Osteocyte (in vitro differentiated cells): Measurements from ENCODE around the gene KCNAB2. TPM values are rescaled to one million over a fixed set of nuclear protein-coding genes. Genes with fewer than 3 reads are reported as not detected.

ENCODE experiments used
- DNase-seq: peaks from one replicate; pipeline ENCODE4 v3.0.0; 2021; ENCODE audit warnings: mixed read lengths; ENCODE audit not compliant: unreplicated experiment; ENCODE audit errors: extremely low spot score
- H3K27ac Mint-ChIP-seq: one replicate; pipeline ENCODE4 v1.8.0; 2021; ENCODE audit warnings: mild to moderate bottlenecking, mixed read lengths; ENCODE audit not compliant: unreplicated experiment
- H3K27me3 Mint-ChIP-seq: one replicate; pipeline ENCODE4 v1.8.0; 2021; ENCODE audit warnings: mixed read lengths; ENCODE audit not compliant: unreplicated experiment
- H3K36me3 Mint-ChIP-seq: one replicate; pipeline ENCODE4 v1.8.0; 2021; ENCODE audit warnings: mixed read lengths; ENCODE audit not compliant: unreplicated experiment
- H3K4me1 Mint-ChIP-seq: one replicate; pipeline ENCODE4 v1.8.0; 2021; ENCODE audit warnings: mixed read lengths; ENCODE audit not compliant: unreplicated experiment
- H3K4me3 Mint-ChIP-seq: one replicate; pipeline ENCODE4 v1.8.0; 2021; ENCODE audit warnings: mild to moderate bottlenecking, moderate library complexity, mixed read lengths; ENCODE audit not compliant: unreplicated experiment
- H3K9me3 Mint-ChIP-seq: one replicate; pipeline ENCODE4 v1.8.0; 2021; ENCODE audit warnings: mixed read lengths; ENCODE audit not compliant: unreplicated experiment
- CTCF ChIP-seq: fragments of 200-600 bp; sonication (generic); IDR thresholded peaks from 2 replicates; pipeline ENCODE4 v1.5.0; 2021; ENCODE audit warnings: antibody characterized with exemption, mild to moderate bottlenecking, moderate library complexity
- total RNA-seq: library from RNA; stranded (reverse); gene quantifications from 2 replicates; pipeline ENCODE4 v1.2.1, GENCODE V29; 2021

KCNAB2 gene
- total RNA-seq, 1 donor from 2014 or later, result 9.3 TPM

GRCh38 chr1:6126521-6127067 is 80.9 kb downstream of the KCNAB2 start:
- H3K27me3 Mint-ChIP-seq, result no peaks in the 10 kb centered on the region
- H3K27ac Mint-ChIP-seq, result no peak overlapping the region
- H3K36me3 Mint-ChIP-seq, result no peaks in the 10 kb centered on the region
- no peaks in the 10 kb centered on the region for H3K9me3 Mint-ChIP-seq
- DNase-seq, result no peak
- TF ChIP-seq CTCF, result no peak
- H3K4me3 Mint-ChIP-seq, result no peak overlapping the region
- no peaks in the 10 kb centered on the region for H3K4me1 Mint-ChIP-seq

GRCh38 chr1:6127587-6128163 is 82.0 kb downstream of the KCNAB2 start:
- no peak for TF ChIP-seq CTCF
- no peaks in the 10 kb centered on the region for H3K4me1 Mint-ChIP-seq
- no peaks in the 10 kb centered on the region for H3K27me3 Mint-ChIP-seq
- H3K36me3 Mint-ChIP-seq, result no peaks in the 10 kb centered on the region
- DNase-seq, result no peak
- peaks cover 10% of the 10 kb centered on the region for H3K9me3 Mint-ChIP-seq
- no peak overlapping the region for H3K27ac Mint-ChIP-seq
- H3K4me3 Mint-ChIP-seq, result no peak overlapping the region

GRCh38 chr1:6128276-6129081 is 82.8 kb downstream of the KCNAB2 start:
- H3K9me3 Mint-ChIP-seq, result peaks cover 14% of the 10 kb centered on the region
- no peaks in the 10 kb centered on the region for H3K4me1 Mint-ChIP-seq
- no peak for DNase-seq
- no peak overlapping the region for H3K27ac Mint-ChIP-seq
- H3K27me3 Mint-ChIP-seq, result no peaks in the 10 kb centered on the region
- no peak for TF ChIP-seq CTCF
- H3K36me3 Mint-ChIP-seq, result no peaks in the 10 kb centered on the region
- H3K4me3 Mint-ChIP-seq, result no peak overlapping the region

DNA sequence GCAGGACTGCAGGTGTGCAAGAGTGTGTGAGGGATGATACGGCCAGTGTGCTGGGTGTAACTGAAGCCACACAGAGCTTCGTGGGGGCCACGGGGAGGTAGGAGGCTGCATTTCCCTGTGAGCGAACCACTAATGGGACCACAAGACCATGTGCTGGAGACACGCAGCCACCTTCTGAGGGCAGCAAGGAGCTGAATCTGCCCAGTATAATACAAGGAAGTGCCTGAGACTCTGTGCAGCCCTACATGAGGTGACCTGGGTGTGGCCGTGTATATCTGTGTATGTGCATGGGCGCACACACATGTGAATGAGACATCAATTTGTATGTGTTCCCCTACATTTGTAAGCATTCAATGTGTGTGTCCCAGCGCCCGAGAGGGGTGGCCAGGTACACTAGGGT is 83.6 kb downstream of the KCNAB2 start:
- Mint-ChIP-seq H3K27ac (no peak overlapping the region), H3K4me3 (no peak overlapping the region), H3K27me3 (no peaks in the 10 kb centered on the region), H3K36me3 (no peaks in the 10 kb centered on the region), H3K9me3 (peaks cover 14% of the 10 kb centered on the region), H3K4me1 (no peaks in the 10 kb centered on the region)
- DNase-seq, result no peak
- TF ChIP-seq CTCF, result no peak

DNA sequence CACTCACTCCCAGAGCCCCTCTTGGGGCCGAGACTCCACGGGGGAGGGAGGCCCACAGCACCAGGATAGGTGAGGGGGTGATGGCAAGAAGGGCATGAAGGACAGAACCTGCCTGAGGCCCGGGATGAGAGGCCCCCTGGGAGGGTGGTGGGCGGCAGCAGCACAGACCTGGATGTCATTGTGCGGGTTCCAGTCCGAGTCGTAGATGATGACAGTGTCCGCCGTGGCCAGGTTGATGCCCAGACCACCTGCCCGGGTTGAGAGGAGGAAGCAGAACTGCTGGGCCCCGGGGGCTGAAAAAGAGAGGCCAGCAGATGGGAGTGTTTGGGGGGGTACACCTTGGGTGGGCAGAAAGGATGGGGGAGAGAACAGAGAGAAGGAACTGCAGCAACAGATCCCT is 84.3 kb downstream of the KCNAB2 start:
- H3K9me3 Mint-ChIP-seq, result peaks cover 14% of the 10 kb centered on the region

More for the DNA sequence above, 84.3 kb downstream of the KCNAB2 start:
- DNase-seq, result no peak
- Mint-ChIP-seq H3K27ac (no peak overlapping the region), H3K27me3 (no peaks in the 10 kb centered on the region), H3K4me3 (no peak overlapping the region), H3K4me1 (no peaks in the 10 kb centered on the region), H3K36me3 (no peaks in the 10 kb centered on the region)
- no peak for TF ChIP-seq CTCF
